Body of pancreas (tissue), 4 donors: ENCODE data around the gene ECM1. TPM values are rescaled to one million over a fixed set of nuclear protein-coding genes. Genes with fewer than 3 reads are reported as not detected.
A peak's percentile ranks its signal among the peaks of the same experiment; 100 is the strongest.

Source experiments
- ATAC-seq: fragments of 150-250 bp; one replicate; pipeline ENCODE4 v1.9.1; 2016
- DNase-seq, 4 donors: peaks; one replicate each; pipeline ENCODE4 v3.0.0-alpha.2; 2019
- H3K27ac ChIP-seq, 4 donors: fragments of 200-600 bp; sonication (generic); 1 replicate in 3 of 4; 2 replicates in 1 of 4; pipeline versions ENCODE4 v1.5.1 to v1.6.1; 2016 to 2019; ENCODE audit warnings: mild to moderate bottlenecking in 1 of 4, mixed read lengths in 1 of 4, moderate library complexity in 1 of 4
- H3K27me3 ChIP-seq, 2 donors: fragments of 200-600 bp; sonication (generic); one replicate each; pipeline ENCODE4 v1.6.0; 2016; ENCODE audit warnings: mild to moderate bottlenecking in 1 of 2
- H3K36me3 ChIP-seq, 2 donors: fragments of 200-600 bp; sonication (generic); replicated peaks in 1 of 2; 2 replicates each; pipeline ENCODE4 v1.5.1; 2016; ENCODE audit warnings: low read depth in 2 of 2; ENCODE audit not compliant: insufficient read depth in 1 of 2
- H3K4me1 ChIP-seq: fragments of 200-600 bp; sonication (generic); one replicate; pipeline ENCODE4 v1.6.0; 2016
- H3K4me3 ChIP-seq, 2 donors: fragments of 200-600 bp; sonication (generic); 1 replicate in 1 of 2; 2 replicates in 1 of 2; pipeline ENCODE4 v1.5.1; 2016 to 2019
- H3K9me3 ChIP-seq, 3 donors: fragments of 200-600 bp; sonication (generic); 1 replicate in 2 of 3; 2 replicates in 1 of 3; pipeline ENCODE4 v1.5.1; 2016
- CTCF ChIP-seq, 7 experiments: fragments of 450-650 bp in 4 of 7; fragments of 200-600 bp in 3 of 7; sonication (generic) in 3 of 7; IDR thresholded peaks; one replicate each; pipeline ENCODE4 v1.5.1; 2016 to 2019; ENCODE audit warnings: antibody characterized with exemption in 7 of 7
- POLR2A ChIP-seq, 3 donors: fragments of 450-650 bp; IDR thresholded peaks; one replicate each; pipeline ENCODE4 v1.6.1; 2016; ENCODE audit warnings: antibody characterized with exemption in 3 of 3, mild to moderate bottlenecking in 2 of 3
- WGBS, 2 donors: methylation state at CpG; one replicate each; pipeline ENCODE4 v1.1.5; 2017; 5-methylcytosine and 5-hydroxymethylcytosine counted together
- intact Hi-C: fragments of 100-400 bp; cut with DNase I; formaldehyde crosslinking; loops from one replicate; pipeline ENCODE4 v1.15.1; 2023
- microRNA-seq, 2 donors: library from miRNA; unstranded; fragments of <30 nt; microRNA quantifications; one replicate each; pipeline ENCODE4, GENCODE V29; 2016; ENCODE audit warnings: borderline number of aligned reads in 2 of 2, borderline replicate concordance in 2 of 2
- small RNA-seq: library from RNA; depleted of rRNA; stranded (forward); fragments of <200 nt; gene quantifications from one replicate; pipeline ENCODE3, GENCODE V24; 2016
- total RNA-seq, 2 donors: library from RNA; depleted of rRNA; stranded (reverse); fragments of >200 nt; gene quantifications; one replicate each; pipeline ENCODE4 v1.1.0, GENCODE V29; 2016

Gene ECM1
- total RNA-seq, 2 donors from 2014 or later = 1.3 to 2.1 TPM

GRCh38 chr1:150562446-150563339 lies 54.8 kb downstream of the ECM1 start:
- Histone ChIP-seq H3K4me1 (peaks cover 84% of the 10 kb centered on the region), H3K4me3 (no peak overlapping the region), H3K27ac (peak overlapping the region; percentile 97 to 100 (median 98)), H3K27me3 (no peaks in the 10 kb centered on the region), H3K36me3 (no peaks in the 10 kb centered on the region), H3K9me3 (no peaks in the 10 kb centered on the region)
- ATAC-seq (no peak), DNase-seq (peak in 2 of 4 donors; percentile 43)
- intact Hi-C loops = no loop called here
- TF ChIP-seq CTCF (IDR thresholded peaks at IDR 0.05) = no peak
- TF ChIP-seq POLR2A (IDR thresholded peaks at IDR 0.05) = no peak
- 0 to 10% methylated on average over 3 to 4 of the region's 4 CpGs for WGBS, 2 donors

Small RNA genes within 50 kb of the gene (microRNA-seq; reads per million reads assigned to microRNA genes)
- gene MIR4257 = 0 reads per million in 2 donors
- gene MIR6878 = 0 reads per million in 2 donors

Small RNA genes within 50 kb of the gene (small RNA-seq; reads per million reads assigned to genes)
- gene MIR4257 = not detected

Other genes with a start within 250 kb of the ECM1 start
- 10 to 100 TPM; 33.0 to 56.6 TPM for gene APH1A, start 239.1 kb upstream of the ECM1 start, total RNA-seq
- gene C1orf54, start 235.3 kb upstream of the ECM1 start, total RNA-seq = 1 to 10 TPM in 1 of 2 donors, not detected in 1; 8.6 TPM
- 1 to 10 TPM in 1 of 2 donors, under 1 TPM in 1; 0.66 to 1.3 TPM for gene CIART, start 225.6 kb upstream of the ECM1 start, total RNA-seq
- gene MRPS21, start 214.2 kb upstream of the ECM1 start, total RNA-seq = 10 to 100 TPM; 17.9 to 23.4 TPM
- 10 to 100 TPM; 36.8 to 74.8 TPM for gene PRPF3, start 186.6 kb upstream of the ECM1 start, total RNA-seq
- 10 to 100 TPM; 13.2 to 17.1 TPM for gene RPRD2, start 144.0 kb upstream of the ECM1 start, total RNA-seq
- gene TARS2, start 20.7 kb upstream of the ECM1 start, total RNA-seq = 1 to 10 TPM; 4.3 to 7.0 TPM
- gene FALEC, start 7.6 kb downstream of the ECM1 start, total RNA-seq = not detected
- 1 to 10 TPM; 4.7 to 7.6 TPM for gene ADAMTSL4, start 41.3 kb downstream of the ECM1 start, total RNA-seq
- 100 to 1,000 TPM; 211 to 223 TPM for gene MCL1, start 71.5 kb downstream of the ECM1 start, total RNA-seq
- 100 to 1,000 TPM in 1 of 2 donors, 10 to 100 TPM in 1; 64.6 to 203 TPM for gene ENSA, start 121.5 kb downstream of the ECM1 start, total RNA-seq
- 10 to 100 TPM; 14.5 to 14.8 TPM for gene GOLPH3L, start 189.0 kb downstream of the ECM1 start, total RNA-seq
- gene HORMAD1, start 212.8 kb downstream of the ECM1 start, total RNA-seq = not detected